Neuronal stem cell (in vitro differentiated cells): ENCODE data around the gene STARD13.

Experiments
- DNase-seq: peaks from one replicate; pipeline ENCODE4 v3.0.0-alpha.2; 2013; ENCODE audit warnings: low spot score
- H2AFZ ChIP-seq: one replicate; pipeline ENCODE4 v1.6.1; 2013; ENCODE audit warnings: mild to moderate bottlenecking, low read length, inconsistent platforms
- H2AK5ac ChIP-seq: 2 replicates; pipeline ENCODE4 v1.6.1; 2013; ENCODE audit warnings: low read depth, mild to moderate bottlenecking, inconsistent platforms, low read length, moderate library complexity, mixed read lengths
- H2BK120ac ChIP-seq: 2 replicates; pipeline ENCODE4 v1.6.1; 2013; ENCODE audit warnings: low read depth, mild to moderate bottlenecking, inconsistent platforms, low read length, moderate library complexity, mixed read lengths
- H2BK12ac ChIP-seq: one replicate; pipeline ENCODE4 v1.6.1; 2013; ENCODE audit warnings: low read length, inconsistent platforms
- H2BK15ac ChIP-seq: 2 replicates; pipeline ENCODE4 v1.6.1; 2013; ENCODE audit warnings: mild to moderate bottlenecking, low read length, inconsistent platforms, mixed read lengths
- H2BK5ac ChIP-seq: one replicate; pipeline ENCODE4 v1.6.1; 2013; ENCODE audit warnings: inconsistent platforms, mild to moderate bottlenecking, low read length, moderate library complexity
- H3K14ac ChIP-seq: one replicate; pipeline ENCODE4 v1.6.1; 2013; ENCODE audit warnings: low read length, inconsistent platforms
- H3K18ac ChIP-seq: 2 replicates; pipeline ENCODE4 v1.6.1; 2013; ENCODE audit warnings: low read length, inconsistent platforms
- H3K23ac ChIP-seq: 2 replicates; pipeline ENCODE4 v1.6.1; 2013; ENCODE audit warnings: low read depth, mild to moderate bottlenecking, mixed read lengths, low read length, inconsistent platforms; ENCODE audit not compliant: poor library complexity
- H3K27ac ChIP-seq: replicated peaks from 3 replicates; pipeline ENCODE4 v1.5.1; 2013; ENCODE audit warnings: low read length, inconsistent platforms
- H3K27me3 ChIP-seq, 3 experiments: 2 replicates each; pipeline ENCODE4 v1.6.1; 2013; ENCODE audit warnings: low read length in 3 of 3, mild to moderate bottlenecking in 2 of 3, inconsistent platforms in 1 of 3, low read depth in 1 of 3, mixed read lengths in 1 of 3, moderate library complexity in 1 of 3; ENCODE audit not compliant: control insufficient read depth in 3 of 3, insufficient read depth in 3 of 3
- H3K36me3 ChIP-seq, 2 donors: replicated peaks in 1 of 2; 2 replicates each; pipeline ENCODE4 v1.6.1; 2013; ENCODE audit warnings: low read length in 2 of 2; ENCODE audit not compliant: control insufficient read depth in 2 of 2, insufficient read depth in 2 of 2
- H3K4ac ChIP-seq: 2 replicates; pipeline ENCODE4 v1.6.1; 2013; ENCODE audit warnings: inconsistent platforms, mild to moderate bottlenecking, low read length, moderate library complexity
- H3K4me1 ChIP-seq, 2 donors: 1 replicate in 1 of 2; 2 replicates in 1 of 2; pipeline ENCODE4 v1.6.1; 2013; ENCODE audit warnings: low read length in 2 of 2, low read depth in 1 of 2; ENCODE audit not compliant: control insufficient read depth in 2 of 2, insufficient read depth in 1 of 2
- H3K4me2 ChIP-seq: one replicate; pipeline ENCODE4 v1.6.1; 2013; ENCODE audit warnings: mild to moderate bottlenecking, low read length, inconsistent platforms; ENCODE audit not compliant: insufficient read depth, poor library complexity, severe bottlenecking
- H3K4me3 ChIP-seq, 2 donors: 2 replicates each; pipeline ENCODE4 v1.5.1; 2013; ENCODE audit warnings: low read length in 2 of 2, mild to moderate bottlenecking in 2 of 2, inconsistent platforms in 1 of 2, moderate library complexity in 1 of 2
- H3K79me1 ChIP-seq: one replicate; pipeline ENCODE4 v1.6.1; 2013; ENCODE audit warnings: low read depth, mild to moderate bottlenecking, inconsistent platforms, low read length, moderate library complexity
- H3K9ac ChIP-seq: one replicate; pipeline ENCODE4 v1.6.1; 2013; ENCODE audit warnings: mild to moderate bottlenecking, low read depth, low read length, inconsistent platforms; ENCODE audit not compliant: poor library complexity
- H3K9me3 ChIP-seq, 2 donors: replicated peaks in 1 of 2; 2 replicates each; pipeline versions ENCODE3 to v1.6.1; 2013; ENCODE audit warnings: low read length in 2 of 2, mild to moderate bottlenecking in 2 of 2, inconsistent platforms in 1 of 2, low read depth in 1 of 2, mixed read lengths in 1 of 2, moderate library complexity in 1 of 2; ENCODE audit not compliant: control insufficient read depth in 2 of 2, insufficient read depth in 1 of 2
- H4K8ac ChIP-seq: one replicate; pipeline ENCODE4 v1.6.1; 2013; ENCODE audit warnings: low read depth, mild to moderate bottlenecking, inconsistent platforms, low read length, moderate library complexity
- H4K91ac ChIP-seq: one replicate; pipeline ENCODE4 v1.6.1; 2013; ENCODE audit warnings: low read length, low read depth, mild to moderate bottlenecking, inconsistent platforms; ENCODE audit not compliant: poor library complexity
- WGBS, 2 donors: extraction: QIAGEN DNeasy Blood & Tissue Kit; methylation state at CpG; one replicate each; pipeline ENCODE4 v1.1.7; 2013; ENCODE audit warnings: missing lambda C conversion rate in 2 of 2, mixed read lengths in 1 of 2; ENCODE audit not compliant: insufficient read length in 2 of 2, insufficient replicate concordance in 1 of 2; ENCODE audit errors: extremely low coverage in 2 of 2; 5-methylcytosine and 5-hydroxymethylcytosine counted together

Gene STARD13

DNA sequence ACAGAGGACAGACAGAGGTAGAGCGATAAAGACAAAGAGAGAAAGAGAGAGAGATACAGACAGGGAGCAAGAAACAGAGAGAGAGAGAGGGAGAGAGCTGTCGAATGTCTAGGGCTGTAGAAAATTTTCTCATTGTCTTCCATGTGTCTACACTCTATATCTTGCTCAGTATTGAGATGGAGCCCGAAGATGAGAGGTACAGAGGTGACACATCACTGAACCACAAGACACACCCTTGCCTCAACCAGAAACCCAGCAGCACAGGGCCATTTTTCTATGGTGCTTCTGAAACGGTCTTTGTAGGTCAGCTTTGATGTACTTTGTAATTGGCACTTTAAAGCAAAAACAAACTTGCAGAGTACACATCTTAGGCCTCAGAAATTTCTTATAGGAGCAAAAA lies 157.4 kb downstream of the STARD13 start:
- no peak overlapping the region for H3K18ac ChIP-seq
- H3K4me1 ChIP-seq: peaks cover 9 to 15% of the 10 kb centered on the region in 2 donors
- no peak overlapping the region for H3K27ac ChIP-seq
- H3K23ac ChIP-seq: no peak overlapping the region
- no CpG with 5 or more reads among the region's 4 CpGs for WGBS, 2 donors
- H3K14ac ChIP-seq: no peak overlapping the region
- H2BK5ac ChIP-seq: no peak overlapping the region
- H3K79me1 ChIP-seq: no peaks in the 10 kb centered on the region
- H3K4ac ChIP-seq: no peak overlapping the region
- no peak overlapping the region for H2AK5ac ChIP-seq
- no peak overlapping the region for H4K8ac ChIP-seq
- H4K91ac ChIP-seq: no peak overlapping the region
- H3K9ac ChIP-seq: no peak overlapping the region
- H3K9me3 ChIP-seq: no peaks in the 10 kb centered on the region
- no peak overlapping the region for H2BK12ac ChIP-seq
- no peak overlapping the region for H3K4me2 ChIP-seq
- no peaks in the 10 kb centered on the region for H3K36me3 ChIP-seq
- no peak overlapping the region for H2AFZ ChIP-seq
- H2BK120ac ChIP-seq: no peak overlapping the region
- H2BK15ac ChIP-seq: no peak overlapping the region
- DNase-seq: no peak
- H3K4me3 ChIP-seq: no peak overlapping the region
- H3K27me3 ChIP-seq: no peaks in the 10 kb centered on the region

DNA sequence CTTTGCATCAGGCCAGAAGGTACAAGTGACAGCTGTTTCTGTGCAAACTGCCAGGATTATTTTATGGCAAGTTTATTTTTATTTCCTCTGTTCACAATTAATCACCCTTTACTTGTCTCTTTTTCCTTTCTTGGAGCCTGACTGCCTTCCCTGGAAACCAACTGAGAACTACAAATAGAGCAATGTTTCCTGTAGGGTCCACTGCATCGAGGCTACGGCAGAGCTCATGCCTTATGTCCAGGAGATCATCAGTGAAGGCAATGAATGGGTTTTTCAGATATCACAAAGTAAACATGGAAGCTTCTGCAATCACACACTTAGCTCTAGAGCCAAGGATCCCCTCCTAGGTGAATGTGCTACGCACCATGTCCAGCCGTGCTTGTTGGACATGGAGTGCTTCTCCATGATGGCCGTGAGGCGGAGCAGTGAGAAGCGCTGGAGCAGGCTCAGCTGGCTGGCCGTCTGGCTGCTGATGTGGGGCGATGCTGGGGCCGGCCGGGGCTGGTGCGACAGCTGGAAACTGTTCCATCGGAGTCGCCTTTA lies 158.5 kb downstream of the STARD13 start:
- Histone ChIP-seq H3K4me2 (no peak overlapping the region), H3K18ac (no peak overlapping the region), H3K79me1 (no peaks in the 10 kb centered on the region), H3K9me3 (no peaks in the 10 kb centered on the region), H3K4me1 (peaks cover 9 to 17% of the 10 kb centered on the region in 2 donors), H2BK15ac (peak overlapping the region; percentile 45), H2BK120ac (no peak overlapping the region), H2AK5ac (peak overlapping the region; percentile 66), H3K36me3 (no peaks in the 10 kb centered on the region), H3K14ac (peak overlapping the region; percentile 83), H4K91ac (peak overlapping the region; percentile 50), H3K4ac (no peak overlapping the region), H3K27me3 (no peaks in the 10 kb centered on the region), H3K4me3 (no peak overlapping the region), H2BK5ac (no peak overlapping the region), H2BK12ac (no peak overlapping the region), H4K8ac (no peak overlapping the region), H3K23ac (peak overlapping the region; percentile 80), H3K27ac (no peak overlapping the region), H2AFZ (no peak overlapping the region), H3K9ac (no peak overlapping the region)
- no peak for DNase-seq
- no CpG with 5 or more reads among the region's 14 CpGs for WGBS, 2 donors

DNA sequence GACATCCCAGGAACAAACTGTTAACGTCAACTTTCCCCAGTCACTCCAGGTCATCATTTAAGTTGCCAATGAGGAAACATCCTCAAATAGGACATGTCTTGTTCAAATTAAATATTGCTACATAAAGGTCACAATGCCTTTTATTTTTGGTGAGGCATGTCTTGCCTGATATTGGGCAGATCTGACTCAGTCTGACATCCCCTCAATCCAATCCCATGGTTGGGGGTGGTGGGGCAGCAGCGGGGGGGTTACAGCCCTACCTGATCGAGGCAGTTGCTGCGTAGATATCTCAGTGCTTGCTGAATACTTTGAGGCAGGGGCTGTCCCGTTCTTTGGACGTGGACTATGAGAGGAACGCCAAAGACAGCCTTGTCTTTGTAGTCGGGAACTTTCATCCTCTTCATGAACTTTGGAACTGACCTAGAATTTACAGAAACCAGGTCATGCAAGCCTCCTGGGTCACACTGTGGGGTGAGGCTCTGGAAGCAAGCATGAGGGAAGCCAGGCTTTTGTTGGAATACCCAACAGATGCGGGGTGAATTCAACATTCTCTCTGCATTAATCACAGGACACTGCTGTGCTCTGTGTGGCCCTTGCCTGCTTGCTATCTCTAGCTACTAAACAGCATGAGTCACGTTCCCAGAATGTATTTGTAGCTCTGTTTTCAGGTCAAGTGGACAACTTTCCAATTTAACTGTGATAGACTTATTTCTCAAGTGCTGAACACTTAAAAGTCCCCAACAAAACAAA lies 159.6 kb downstream of the STARD13 start:
- Histone ChIP-seq H3K36me3 (no peaks in the 10 kb centered on the region), H3K14ac (no peak overlapping the region), H2BK120ac (no peak overlapping the region), H2BK12ac (no peak overlapping the region), H3K4me1 (peaks cover 9 to 17% of the 10 kb centered on the region in 2 donors), H3K9me3 (no peaks in the 10 kb centered on the region), H3K27ac (no peak overlapping the region), H3K4ac (no peak overlapping the region), H2BK15ac (no peak overlapping the region), H2AFZ (peak overlapping the region; percentile 73), H3K18ac (no peak overlapping the region), H2BK5ac (no peak overlapping the region), H3K23ac (no peak overlapping the region), H3K79me1 (no peaks in the 10 kb centered on the region), H3K4me3 (peak overlapping the region in 1 of 2 donors; percentile 7), H3K27me3 (no peaks in the 10 kb centered on the region), H3K9ac (no peak overlapping the region), H2AK5ac (no peak overlapping the region), H4K8ac (no peak overlapping the region), H4K91ac (no peak overlapping the region), H3K4me2 (no peak overlapping the region)
- WGBS, 2 donors: no CpG with 5 or more reads among the region's 10 CpGs
- DNase-seq: peak; percentile 27

DNA sequence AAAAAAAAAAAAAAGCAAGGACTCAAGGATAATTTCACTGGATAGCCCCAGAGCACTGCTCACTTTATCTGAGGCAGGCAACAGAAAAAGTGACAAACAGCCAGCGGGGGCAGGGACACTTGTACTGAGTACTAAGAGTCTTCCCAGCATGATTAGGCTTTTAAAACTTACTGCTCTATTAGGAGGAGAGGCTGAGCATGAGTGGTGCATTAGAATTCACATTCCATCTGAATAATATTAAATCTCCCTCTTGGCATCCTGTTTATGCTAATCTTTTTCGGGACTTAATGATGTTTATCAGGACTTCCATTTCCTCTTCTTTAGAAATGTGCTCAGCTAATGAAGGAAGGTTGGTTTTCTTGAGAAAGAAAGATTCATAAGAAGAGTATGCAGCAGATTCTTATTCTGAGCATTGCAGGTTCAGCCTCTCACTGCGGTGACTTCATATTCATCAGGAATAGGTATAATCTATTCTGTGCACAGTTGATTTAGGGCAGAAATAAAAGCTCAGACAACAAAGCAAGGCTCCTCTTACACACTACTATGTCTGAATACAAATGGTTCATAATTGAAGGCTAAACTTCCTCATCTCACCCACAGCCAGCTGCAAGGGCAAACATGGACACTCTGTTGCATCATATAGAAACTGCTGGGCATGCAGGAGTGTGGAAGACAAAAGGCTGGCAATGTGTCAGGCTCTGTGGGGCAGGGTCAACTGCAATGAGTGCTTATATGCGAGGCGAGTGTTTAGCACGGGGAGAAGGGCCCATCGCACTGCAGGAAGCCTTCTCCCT lies 162.3 kb downstream of the STARD13 start:
- DNase-seq: no peak
- Histone ChIP-seq H4K91ac (no peak overlapping the region), H2BK15ac (no peak overlapping the region), H3K4me1 (peaks cover 9 to 17% of the 10 kb centered on the region in 2 donors), H4K8ac (no peak overlapping the region), H3K27ac (no peak overlapping the region), H2AK5ac (no peak overlapping the region), H3K4me2 (no peak overlapping the region), H3K36me3 (no peaks in the 10 kb centered on the region), H3K27me3 (no peaks in the 10 kb centered on the region), H2AFZ (peak overlapping the region; percentile 66), H2BK5ac (no peak overlapping the region), H2BK12ac (no peak overlapping the region), H3K9me3 (no peaks in the 10 kb centered on the region), H3K9ac (no peak overlapping the region), H3K4ac (no peak overlapping the region), H3K14ac (no peak overlapping the region), H2BK120ac (no peak overlapping the region), H3K23ac (no peak overlapping the region), H3K4me3 (no peak overlapping the region), H3K18ac (no peak overlapping the region), H3K79me1 (no peaks in the 10 kb centered on the region)
- WGBS, 2 donors: no CpG with 5 or more reads among the region's 7 CpGs
